GM21423 (cell line): ENCODE measurements around the gene THRB.
"Not testable (repeated sequence)": the region's sequence is repeated elsewhere in the genome, so short reads cannot be mapped to it uniquely, and the experiment has no call there.

Experiments
- ATAC-seq: cut with Tn5 transposase; IDR thresholded peaks from one replicate; pipeline ENCODE4 v1.9.1; 2021; ENCODE audit warnings: mild to moderate bottlenecking, moderate library complexity; ENCODE audit not compliant: unreplicated experiment

The THRB gene

GRCh38 chr3:24128199-24129005, 366.2 kb downstream of the THRB start:
- ATAC-seq = no peak

DNA sequence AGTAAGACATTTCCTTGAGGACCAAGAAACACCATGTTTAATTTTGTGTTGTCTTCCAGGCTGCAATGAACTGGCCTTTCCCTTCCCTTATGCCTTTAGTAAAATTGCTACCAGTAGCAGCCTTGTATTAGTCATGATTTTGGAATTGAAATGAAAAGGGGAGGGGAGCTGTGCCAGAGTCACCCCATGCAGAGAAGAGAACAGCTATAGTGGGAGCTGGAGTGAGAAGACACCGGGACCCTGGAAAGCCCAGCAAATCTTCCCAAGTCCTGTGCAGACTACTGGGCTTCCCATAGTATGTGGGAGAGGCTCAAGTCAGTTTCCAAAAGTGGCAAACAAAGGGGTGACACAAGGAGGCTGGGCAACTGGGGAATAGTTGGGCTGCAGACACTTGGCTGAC, 371.1 kb downstream of the THRB start:
- no peak for ATAC-seq

DNA sequence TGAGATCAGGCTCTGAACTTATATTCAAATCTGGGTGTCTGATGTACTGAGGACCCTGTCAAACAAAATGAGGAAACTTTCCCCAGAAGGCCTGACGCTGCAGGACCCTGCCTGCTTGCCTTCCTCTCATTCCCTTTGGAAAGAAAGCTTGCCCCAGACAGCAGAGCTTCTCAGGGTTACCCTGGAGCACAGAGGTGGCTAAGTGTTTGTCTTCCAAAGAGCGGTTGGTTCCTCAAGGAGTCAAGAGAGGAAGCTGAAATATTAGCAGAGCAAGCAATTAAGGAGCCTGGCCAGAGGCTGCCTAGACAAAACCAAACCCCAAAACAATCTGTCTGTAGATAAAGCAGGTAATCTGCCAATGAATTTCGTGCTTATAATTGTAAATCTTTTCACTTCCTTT, 374.2 kb downstream of the THRB start:
- ATAC-seq = no peak

DNA sequence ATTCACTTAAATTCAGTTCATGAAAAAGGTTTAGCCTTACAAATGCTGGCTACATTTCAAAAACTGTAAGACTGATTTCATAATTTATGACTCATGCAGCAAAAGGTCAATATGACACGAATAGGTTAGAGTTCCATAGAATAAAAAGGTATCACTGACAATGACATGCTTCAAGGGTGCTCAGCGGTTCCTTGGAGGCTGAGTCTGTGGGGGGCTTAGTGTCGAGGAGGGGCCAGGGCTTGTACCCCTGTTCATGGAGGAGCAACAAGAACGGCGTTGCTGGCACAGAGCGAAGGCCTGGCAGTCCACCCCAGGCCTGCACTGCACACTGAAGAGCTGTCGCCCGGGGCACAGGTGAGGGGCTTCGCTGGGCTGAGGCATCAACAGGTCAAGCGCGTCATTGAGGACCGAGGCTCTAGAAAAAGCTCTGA, 375.3 kb downstream of the THRB start:
- no peak for ATAC-seq

DNA sequence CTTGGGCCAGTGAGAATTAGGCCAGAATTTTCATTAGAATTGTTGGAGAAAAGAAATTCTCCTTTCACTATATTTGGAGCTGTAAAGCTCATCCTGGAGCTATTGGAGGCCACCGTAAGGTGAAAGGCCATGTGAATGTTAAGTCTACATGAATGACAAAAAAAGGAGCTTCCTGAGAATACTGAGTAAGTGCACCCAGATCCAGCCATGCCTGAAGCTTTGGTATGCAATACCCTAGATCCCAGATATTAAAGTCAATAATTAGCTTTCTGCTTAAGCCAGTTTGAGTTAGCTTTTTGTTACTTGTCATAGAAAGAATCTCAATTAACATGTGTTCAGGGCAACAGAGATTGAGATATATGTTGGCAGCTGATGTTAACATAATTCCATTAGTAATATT, 377.1 kb downstream of the THRB start:
- no peak for ATAC-seq

DNA sequence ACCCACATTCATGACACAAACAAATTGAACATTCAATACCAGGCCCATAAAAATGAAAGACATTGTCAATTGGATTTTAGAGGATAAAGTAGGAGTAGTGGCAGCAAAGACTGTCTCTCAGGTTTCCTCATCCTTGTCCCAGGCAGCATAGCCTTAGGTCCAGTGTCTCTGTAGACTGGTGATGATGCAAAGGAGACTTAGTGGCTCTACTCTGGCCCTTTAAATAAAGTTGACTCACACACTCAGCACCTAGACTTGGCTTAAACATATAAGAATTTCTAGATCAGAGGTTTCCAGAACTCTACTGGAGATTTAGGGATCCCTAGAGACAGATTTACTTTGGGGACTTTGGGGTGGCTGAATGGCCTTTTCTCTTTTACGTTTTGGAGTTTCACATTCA, 382.9 kb downstream of the THRB start:
- no peak for ATAC-seq

- no peak for ATAC-seq
Observed at GRCh38 chr3:24110051-24110450, 384.6 kb downstream of the THRB start.

GRCh38 chr3:24101676-24102168, 392.9 kb downstream of the THRB start:
- ATAC-seq = no peak

- no peak for ATAC-seq
Observed at GRCh38 chr3:24100696-24101402, 393.8 kb downstream of the THRB start.

GRCh38 chr3:24096695-24097290, 397.9 kb downstream of the THRB start:
- ATAC-seq = no peak

GRCh38 chr3:24096271-24096670, 398.4 kb downstream of the THRB start:
- ATAC-seq = no peak

DNA sequence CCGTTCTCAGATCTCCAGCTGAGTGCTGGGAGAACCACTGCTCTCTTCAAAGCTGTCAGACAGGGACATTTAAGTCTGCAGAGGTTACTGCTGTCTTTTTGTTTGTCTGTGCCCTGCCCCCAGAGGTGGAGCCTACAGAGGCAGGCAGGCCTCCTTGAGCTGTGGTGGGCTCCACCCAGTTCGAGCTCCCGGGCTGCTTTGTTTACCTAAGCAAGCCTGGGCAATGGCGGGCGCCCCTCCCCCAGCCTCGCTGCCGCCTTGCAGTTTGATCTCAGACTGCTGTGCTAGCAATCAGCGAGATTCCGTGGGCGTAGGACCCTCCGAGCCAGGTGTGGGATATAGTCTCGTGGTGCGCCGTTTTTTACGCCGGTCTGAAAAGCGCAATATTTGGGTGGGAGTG, 399.8 kb downstream of the THRB start:
- ATAC-seq = not testable (repeated sequence)

- ATAC-seq = peak; percentile 79
Observed at GRCh38 chr3:24088782-24089181, 405.9 kb downstream of the THRB start.

- no peak for ATAC-seq
Observed at GRCh38 chr3:24087469-24087868, 407.2 kb downstream of the THRB start.

GRCh38 chr3:24086617-24087404, 407.8 kb downstream of the THRB start:
- ATAC-seq = no peak

DNA sequence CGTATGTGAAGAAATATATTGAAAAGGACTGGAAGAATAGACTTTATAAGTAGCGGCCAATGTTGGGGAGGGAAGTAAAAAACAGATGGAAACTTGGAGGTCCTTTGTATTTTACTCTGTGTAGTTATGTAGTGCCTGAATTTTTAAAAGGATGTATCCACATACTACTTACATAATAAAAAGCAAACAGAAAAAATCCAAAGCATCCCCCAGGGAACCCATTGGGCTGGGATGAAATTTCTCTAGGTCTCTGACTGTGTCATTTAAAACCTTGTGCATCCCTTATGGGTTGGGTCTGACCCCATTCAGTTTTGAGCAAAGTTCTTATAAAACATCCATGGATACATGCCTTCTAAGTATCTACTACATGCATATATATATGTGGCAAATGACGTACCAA, 408.4 kb downstream of the THRB start:
- ATAC-seq = no peak

DNA sequence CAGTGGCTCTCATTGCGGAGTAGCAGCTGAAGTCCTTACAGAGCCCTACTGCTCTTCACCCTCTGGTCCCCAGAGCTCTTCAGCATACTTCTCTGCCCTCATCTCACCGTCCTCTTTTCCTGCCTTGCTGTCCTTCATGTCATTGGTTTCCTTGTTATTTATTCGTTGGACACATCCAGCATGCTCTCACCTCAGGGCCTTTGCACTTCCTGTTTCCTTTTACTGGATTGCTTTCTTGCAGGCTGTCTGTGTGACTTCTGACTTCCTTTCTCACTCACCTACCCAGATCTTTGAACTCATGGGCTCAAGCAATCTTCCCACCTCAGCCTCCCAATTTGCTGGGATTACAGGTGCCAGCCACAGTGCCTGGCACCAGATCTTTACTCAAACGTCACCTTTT, 422.5 kb downstream of the THRB start:
- no peak for ATAC-seq

DNA sequence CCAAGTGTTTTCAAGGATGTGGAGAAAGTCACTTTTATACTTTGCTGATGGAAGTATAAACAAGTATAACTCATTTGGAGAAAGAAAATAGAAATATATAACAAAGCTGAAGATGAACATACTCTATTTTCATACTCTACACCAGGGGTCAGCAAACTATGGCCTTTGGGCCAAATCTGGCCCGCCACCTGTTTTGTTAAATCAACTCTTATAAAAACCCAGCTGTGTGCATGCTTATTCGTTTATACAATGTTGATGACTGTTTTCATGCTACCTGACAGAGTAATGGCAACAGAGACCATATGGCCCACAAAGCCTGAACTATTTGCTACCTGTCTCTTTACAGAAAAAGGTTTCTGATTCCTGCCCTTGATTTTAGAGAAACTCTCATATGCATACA, 425.6 kb downstream of the THRB start:
- ATAC-seq = no peak

- ATAC-seq = no peak
Observed at GRCh38 chr3:24067483-24067882, 427.2 kb downstream of the THRB start.
